AG10803 (cell line): ENCODE measurements around the gene C2orf49.
A peak's percentile ranks its signal among the peaks of the same experiment; 100 is the strongest.

ENCODE experiments used
- DNase-seq: peaks from one replicate; pipeline ENCODE4 v3.0.0; 2010; ENCODE audit warnings: low read depth
- H3K4me3 ChIP-seq: 2 replicates; pipeline ENCODE4 v1.5.1; 2011; ENCODE audit warnings: mild to moderate bottlenecking, low read length, control low read depth
- TF ChIP-seq, protein P1 (sequence below): conservative IDR thresholded peaks from 2 replicates; pipeline ENCODE4 v1.5.1; 2011; ENCODE audit warnings: mild to moderate bottlenecking, low read length, control low read depth, inconsistent platforms

C2orf49 gene

DNA sequence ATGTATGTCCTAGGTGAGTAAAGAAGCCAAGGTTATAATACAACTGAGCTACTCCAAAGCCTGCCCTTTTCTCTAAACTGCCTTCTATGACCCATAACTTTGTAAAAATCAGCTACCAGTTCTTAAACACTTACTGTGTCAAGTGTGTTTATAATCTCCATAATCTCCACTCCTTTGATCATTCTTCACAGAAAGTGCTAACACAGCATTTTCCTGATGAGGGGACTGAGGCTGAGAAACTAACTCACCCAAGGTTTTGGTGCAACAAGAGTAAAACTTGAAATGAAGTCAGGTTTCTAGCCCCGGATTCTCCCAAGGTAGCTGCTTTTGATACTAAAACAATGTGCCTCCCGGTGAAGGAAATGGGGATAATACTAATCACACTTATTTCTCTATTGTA is 1.9 kb upstream of the C2orf49 start:
- TF ChIP-seq, protein P1, sequence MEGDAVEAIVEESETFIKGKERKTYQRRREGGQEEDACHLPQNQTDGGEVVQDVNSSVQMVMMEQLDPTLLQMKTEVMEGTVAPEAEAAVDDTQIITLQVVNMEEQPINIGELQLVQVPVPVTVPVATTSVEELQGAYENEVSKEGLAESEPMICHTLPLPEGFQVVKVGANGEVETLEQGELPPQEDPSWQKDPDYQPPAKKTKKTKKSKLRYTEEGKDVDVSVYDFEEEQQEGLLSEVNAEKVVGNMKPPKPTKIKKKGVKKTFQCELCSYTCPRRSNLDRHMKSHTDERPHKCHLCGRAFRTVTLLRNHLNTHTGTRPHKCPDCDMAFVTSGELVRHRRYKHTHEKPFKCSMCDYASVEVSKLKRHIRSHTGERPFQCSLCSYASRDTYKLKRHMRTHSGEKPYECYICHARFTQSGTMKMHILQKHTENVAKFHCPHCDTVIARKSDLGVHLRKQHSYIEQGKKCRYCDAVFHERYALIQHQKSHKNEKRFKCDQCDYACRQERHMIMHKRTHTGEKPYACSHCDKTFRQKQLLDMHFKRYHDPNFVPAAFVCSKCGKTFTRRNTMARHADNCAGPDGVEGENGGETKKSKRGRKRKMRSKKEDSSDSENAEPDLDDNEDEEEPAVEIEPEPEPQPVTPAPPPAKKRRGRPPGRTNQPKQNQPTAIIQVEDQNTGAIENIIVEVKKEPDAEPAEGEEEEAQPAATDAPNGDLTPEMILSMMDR = no peak
- no peak overlapping the region for H3K4me3 ChIP-seq
- DNase-seq = no peak

DNA sequence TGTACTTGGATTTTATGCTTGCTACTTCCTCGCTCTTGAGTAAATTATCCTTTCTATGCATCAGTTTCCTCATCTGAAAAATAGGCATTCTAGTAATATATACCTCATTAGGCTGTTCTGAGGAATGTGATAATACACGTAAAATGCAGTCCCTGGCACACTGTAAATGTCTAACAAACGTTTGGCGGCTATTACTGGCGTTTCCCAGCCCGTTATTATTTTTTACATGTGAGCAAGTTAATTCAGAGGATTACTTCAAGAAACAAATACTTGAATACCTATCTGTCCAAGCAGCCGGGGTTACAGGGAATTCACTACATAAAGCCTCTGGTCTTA is 586 bp upstream of the C2orf49 start:
- DNase-seq = no peak
- TF ChIP-seq, protein P1 = no peak
- peak overlapping the region; percentile 90 for H3K4me3 ChIP-seq

DNA sequence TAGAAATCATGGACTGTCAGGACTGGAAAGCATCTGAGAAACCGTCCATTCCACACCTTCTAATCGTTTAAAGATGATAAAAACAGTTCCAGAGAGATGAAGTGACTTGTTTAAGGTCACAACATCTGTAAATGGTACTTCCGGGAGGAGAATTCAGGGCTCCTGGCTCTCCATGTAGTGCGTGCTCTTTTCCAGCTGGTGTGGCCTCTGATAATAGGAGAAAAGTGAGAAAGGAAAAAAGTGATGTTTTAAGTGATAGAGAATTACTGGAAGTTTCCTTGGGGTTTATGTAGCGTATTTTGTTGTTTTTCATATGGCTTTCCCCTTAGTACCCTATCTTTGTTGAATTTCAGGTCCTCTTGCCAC is 663 bp downstream of the C2orf49 start:
- peak overlapping the region; percentile 90 for H3K4me3 ChIP-seq
- DNase-seq = no peak
- TF ChIP-seq, protein P1 = no peak

DNA sequence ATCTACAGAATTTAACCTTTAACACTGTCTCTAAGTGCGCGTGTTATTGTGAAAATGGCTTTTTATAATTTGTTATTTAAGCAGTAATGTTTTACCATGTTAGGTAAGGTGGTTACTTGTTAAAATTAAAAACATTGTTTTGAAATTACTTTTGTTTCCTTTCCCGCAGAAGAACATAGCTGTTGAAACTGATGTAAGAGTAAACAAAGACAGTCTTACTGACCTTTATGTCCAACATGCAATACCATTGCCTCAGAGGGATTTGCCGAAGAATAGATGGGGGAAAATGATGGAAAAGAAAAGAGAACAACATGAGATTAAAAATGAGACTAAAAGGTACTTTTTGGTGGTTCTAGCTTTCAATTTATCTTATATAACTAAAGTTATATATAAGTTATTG is 2.1 kb downstream of the C2orf49 start:
- TF ChIP-seq, protein P1 = no peak
- no peak for DNase-seq
- no peak overlapping the region for H3K4me3 ChIP-seq

DNA sequence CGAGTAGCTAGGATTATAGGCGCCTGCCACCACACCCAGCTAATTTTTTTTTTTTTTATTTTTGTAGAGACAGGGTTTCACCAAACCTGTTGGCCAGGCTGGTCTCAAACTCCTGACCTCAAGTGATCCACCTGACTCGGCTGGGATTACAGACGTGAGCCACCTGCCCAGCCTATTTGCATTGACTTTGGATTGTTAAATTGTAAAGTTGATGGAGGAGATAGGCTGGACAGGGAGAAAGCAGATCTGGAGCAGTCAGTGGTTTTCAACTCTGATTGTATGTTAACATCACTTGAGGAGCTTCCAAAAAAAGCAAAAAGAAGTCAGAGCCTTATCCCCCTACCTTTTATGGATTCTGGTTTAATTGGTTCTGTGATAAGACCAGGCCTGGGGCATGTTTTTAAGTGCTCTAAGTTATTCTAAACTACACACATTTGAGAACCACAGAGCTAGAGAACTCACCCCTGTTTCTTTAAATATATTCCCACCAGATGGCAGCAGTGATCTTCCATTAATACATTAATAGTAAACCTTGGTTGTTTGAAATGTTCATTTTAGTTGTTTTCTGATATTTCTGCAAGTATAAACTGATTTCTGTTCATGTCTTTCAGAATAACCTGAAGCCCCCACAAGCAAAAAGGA is 7.5 kb downstream of the C2orf49 start:
- TF ChIP-seq, protein P1 = peak; percentile 53
- H3K4me3 ChIP-seq = no peak overlapping the region
- peak; percentile 52 for DNase-seq

DNA sequence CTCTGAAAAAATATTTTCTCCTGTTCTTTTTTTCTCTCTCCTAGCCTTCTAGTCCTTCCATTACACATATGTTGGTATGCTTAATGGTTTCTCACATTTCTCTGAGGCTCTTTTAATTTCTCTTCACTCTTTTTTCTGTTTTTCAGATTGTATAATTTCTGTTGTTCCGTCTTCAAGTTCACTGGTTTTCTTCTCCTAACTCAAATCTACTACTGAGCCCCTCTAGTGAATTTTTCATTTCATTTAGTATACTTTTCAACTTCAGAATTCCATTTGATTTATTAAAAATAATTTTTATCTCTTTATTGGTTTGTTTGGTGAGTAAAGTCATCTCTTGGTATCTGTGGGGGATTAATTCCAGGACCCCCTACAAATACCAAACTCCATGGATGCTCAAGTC is 19.8 kb downstream of the C2orf49 start:
- no peak for DNase-seq
- no peak overlapping the region for H3K4me3 ChIP-seq
- TF ChIP-seq, protein P1 = no peak

DNA sequence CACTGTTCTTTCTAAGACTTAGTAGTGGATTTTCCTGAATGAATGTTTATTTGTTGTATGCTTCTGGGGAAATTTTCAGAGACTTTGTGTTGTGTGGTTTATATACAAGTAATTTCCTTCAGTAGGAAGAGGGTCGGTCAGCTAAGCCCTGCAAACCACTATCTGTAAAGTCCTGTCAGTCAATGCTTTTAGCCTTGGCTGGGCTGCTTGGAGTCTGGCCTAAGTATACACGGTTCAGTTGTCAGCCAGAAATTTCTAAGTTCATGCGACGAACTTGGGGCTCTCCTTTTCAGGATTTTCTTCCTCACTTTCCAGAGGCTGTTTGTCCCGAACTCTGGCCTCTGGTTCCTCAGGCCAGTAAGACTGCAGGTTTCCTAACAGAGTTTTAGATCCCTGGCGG is 21.3 kb downstream of the C2orf49 start:
- no peak overlapping the region for H3K4me3 ChIP-seq
- DNase-seq = no peak
- TF ChIP-seq, protein P1 = no peak
